Choroid plexus epithelial cell (primary cell): ENCODE measurements around the gene TAS2R41.

Source experiments
- DNase-seq: peaks from one replicate; pipeline ENCODE4 v3.0.0-alpha.2; 2010; ENCODE audit warnings: low read depth
- H3K4me3 ChIP-seq: 2 replicates; pipeline ENCODE4 v1.5.1; 2011; ENCODE audit warnings: low read depth, mild to moderate bottlenecking, control low read depth, low read length, moderate library complexity
- CTCF ChIP-seq: conservative IDR thresholded peaks from 2 replicates; pipeline ENCODE4 v1.5.1; 2011; ENCODE audit warnings: low read depth, mild to moderate bottlenecking, control low read depth, inconsistent platforms, low read length, moderate library complexity

The TAS2R41 gene

GRCh38 chr7:143436325-143436946 lies 41.2 kb upstream of the TAS2R41 start:
- no peak for DNase-seq
- H3K4me3 ChIP-seq: no peak overlapping the region
- no peak for TF ChIP-seq CTCF

DNA sequence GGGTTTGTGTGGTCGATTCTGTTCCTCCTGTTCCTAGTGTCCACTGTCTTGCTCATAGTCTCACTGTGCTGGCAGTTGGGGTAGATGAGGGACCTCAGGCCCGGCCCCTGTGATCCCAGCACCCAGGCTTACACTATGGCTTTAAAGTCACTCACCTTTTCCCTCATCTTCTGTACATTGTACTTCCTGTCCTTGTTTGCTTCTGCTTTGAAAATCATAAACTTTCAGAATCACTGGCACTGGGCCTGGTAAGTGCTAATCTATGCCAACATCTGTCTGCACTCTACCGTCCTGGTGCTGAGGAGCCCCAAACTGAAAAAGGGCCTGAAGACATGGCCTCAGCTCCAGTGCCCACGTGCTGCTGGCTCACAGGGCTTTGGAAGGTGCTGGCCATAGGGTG lies 40.1 kb upstream of the TAS2R41 start:
- H3K4me3 ChIP-seq: no peak overlapping the region
- no peak for TF ChIP-seq CTCF
- no peak for DNase-seq

DNA sequence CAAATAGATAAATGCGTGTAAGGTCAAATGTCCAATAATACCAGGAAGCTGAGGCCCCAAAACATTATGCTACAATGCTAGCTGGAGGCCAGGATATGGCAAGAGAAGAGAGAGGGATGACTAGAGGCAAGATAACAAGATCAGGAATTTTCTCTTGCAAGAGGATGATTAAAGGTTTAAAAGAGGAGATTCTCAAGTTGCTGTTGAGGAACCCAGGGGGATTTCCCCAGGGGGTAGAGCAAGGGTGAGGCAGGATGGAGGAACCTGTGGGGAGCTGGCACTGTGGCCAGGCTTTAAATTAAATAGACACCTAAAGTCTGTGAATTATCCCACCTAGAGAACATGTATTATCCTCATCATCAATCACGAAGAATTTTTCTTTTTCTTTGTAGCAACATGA lies 37.8 kb upstream of the TAS2R41 start:
- no peak for DNase-seq
- H3K4me3 ChIP-seq: no peak overlapping the region
- no peak for TF ChIP-seq CTCF

DNA sequence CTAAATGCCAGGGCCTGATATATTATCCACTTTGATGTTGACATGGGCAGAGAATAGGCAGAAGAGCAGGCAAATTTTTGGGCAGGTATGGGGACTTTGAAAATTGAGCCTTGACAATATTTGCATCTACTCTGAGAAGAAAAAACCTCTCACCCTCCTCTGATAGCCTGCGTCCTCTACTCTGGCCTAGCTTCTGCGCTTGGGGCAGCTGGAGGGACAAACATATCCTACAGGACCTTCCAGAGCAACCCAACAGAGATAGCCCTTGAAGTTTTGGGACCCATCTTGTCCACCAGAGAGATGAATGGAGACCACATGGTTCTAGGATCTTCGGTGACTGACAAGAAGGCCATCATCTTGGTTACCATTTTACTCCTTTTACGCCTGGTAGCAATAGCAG lies 34.5 kb upstream of the TAS2R41 start, which contains the start of gene TAS2R60:
TSS of gene TAS2R60 (plus strand) at position 301 of the 400 bp plus-strand sequence. CDS start at position 301, 0 bp downstream.
- no peak for DNase-seq
- H3K4me3 ChIP-seq: no peak within 1 kb of the TSS
- no peak for TF ChIP-seq CTCF

DNA sequence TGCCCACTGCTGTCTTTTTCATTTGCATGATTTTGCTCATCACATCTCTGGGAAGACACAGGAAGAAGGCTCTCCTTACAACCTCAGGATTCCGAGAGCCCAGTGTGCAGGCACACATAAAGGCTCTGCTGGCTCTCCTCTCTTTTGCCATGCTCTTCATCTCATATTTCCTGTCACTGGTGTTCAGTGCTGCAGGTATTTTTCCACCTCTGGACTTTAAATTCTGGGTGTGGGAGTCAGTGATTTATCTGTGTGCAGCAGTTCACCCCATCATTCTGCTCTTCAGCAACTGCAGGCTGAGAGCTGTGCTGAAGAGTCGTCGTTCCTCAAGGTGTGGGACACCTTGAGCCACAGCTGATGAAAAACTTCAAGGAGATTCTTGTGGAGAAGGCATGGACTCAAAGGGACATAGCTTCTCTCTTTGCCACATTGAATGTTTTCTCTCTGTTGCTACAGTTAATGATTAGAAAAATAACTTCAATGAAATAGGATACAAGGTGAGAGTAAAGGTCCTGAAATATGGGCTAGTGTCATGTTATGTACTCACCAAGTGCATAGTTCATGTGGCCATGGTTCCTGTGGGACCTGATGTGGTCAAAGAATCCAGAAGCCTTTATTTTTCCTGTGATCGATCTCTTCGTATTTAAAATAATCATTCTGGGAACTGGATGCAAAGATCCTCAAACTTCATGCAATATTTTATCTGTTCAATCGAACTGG lies 33.5 kb upstream of the TAS2R41 start:
- no peak for DNase-seq
- no peak for TF ChIP-seq CTCF
- no peak overlapping the region for H3K4me3 ChIP-seq

DNA sequence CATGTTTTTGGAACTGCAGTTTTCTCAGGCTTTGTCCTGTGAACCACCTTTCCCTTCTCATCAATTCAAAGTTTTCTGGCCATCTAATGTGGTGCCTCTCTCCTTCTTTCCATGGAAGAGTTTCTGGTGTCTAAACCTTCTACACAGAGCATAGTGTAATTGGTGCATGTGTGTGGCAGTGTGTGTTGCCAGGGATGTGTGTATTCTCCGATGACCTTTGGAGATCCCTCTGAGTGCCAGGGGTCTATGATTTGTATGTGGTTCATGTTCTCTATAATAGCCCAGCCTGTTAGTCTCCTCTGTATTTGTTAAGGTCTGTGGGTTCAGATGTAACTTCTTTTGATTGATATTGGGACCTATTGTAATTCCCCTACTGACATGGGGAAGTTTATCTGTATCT lies 32.9 kb upstream of the TAS2R41 start:
- TF ChIP-seq CTCF: no peak
- no peak overlapping the region for H3K4me3 ChIP-seq
- DNase-seq: no peak

- H3K4me3 ChIP-seq: no peak overlapping the region
- no peak for DNase-seq
- TF ChIP-seq CTCF: no peak
These were observed 30.2 kb upstream of the TAS2R41 start for GRCh38 chr7:143447466-143447865.
